ENCODE measurements around the gene PKD2L1. TPM values are rescaled to one million over a fixed set of nuclear protein-coding genes. Genes with fewer than 3 reads are reported as not detected.
A peak's percentile ranks its signal among the peaks of the same experiment; 100 is the strongest.

PKD2L1 gene
- total and polyA plus RNA-seq, 9 of the 15 experiments (the other 6 are each of a cell fraction or from before 2014, with no cell fraction given) = not detected

DNA sequence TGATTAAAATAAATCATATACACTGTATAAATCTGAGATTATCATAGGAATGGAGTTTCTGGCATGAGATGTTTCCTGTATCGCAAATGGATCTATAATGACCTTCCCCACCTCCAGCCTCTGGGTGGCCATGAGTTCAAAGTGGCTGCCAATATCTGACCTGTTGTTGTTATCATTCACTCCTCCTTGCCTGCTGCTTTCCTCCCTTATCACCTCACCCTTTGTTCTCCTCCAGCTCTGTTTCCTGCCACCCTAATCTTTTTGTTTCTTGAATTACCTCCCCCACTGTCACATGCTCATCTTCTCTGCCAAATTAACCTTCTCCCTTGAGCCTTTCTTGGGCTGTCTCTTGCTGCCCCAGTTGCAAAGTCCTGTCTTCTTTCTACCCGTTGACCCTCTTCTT, 29.0 kb upstream of the PKD2L1 start (continued):
- TF ChIP-seq, protein P1, sequence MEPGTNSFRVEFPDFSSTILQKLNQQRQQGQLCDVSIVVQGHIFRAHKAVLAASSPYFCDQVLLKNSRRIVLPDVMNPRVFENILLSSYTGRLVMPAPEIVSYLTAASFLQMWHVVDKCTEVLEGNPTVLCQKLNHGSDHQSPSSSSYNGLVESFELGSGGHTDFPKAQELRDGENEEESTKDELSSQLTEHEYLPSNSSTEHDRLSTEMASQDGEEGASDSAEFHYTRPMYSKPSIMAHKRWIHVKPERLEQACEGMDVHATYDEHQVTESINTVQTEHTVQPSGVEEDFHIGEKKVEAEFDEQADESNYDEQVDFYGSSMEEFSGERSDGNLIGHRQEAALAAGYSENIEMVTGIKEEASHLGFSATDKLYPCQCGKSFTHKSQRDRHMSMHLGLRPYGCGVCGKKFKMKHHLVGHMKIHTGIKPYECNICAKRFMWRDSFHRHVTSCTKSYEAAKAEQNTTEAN (CRISPR knock-in tag; IDR thresholded peaks at IDR 0.05) = no peak
- TF ChIP-seq, protein P2, sequence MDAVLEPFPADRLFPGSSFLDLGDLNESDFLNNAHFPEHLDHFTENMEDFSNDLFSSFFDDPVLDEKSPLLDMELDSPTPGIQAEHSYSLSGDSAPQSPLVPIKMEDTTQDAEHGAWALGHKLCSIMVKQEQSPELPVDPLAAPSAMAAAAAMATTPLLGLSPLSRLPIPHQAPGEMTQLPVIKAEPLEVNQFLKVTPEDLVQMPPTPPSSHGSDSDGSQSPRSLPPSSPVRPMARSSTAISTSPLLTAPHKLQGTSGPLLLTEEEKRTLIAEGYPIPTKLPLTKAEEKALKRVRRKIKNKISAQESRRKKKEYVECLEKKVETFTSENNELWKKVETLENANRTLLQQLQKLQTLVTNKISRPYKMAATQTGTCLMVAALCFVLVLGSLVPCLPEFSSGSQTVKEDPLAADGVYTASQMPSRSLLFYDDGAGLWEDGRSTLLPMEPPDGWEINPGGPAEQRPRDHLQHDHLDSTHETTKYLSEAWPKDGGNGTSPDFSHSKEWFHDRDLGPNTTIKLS (IDR thresholded peaks at IDR 0.05; ENCODE audit: borderline replicate concordance, low read depth) = no peak
- TF ChIP-seq TOE1 (IDR thresholded peaks at IDR 0.05; ENCODE audit: borderline replicate concordance) = peak; percentile 83
- no peak for TF ChIP-seq TOE1 (CRISPR knock-in tag; IDR thresholded peaks at IDR 0.05; ENCODE audit: borderline replicate concordance, low read depth)
- TF ChIP-seq ZNF668 (CRISPR knock-in tag; IDR thresholded peaks at IDR 0.05) = no peak
- TF ChIP-seq POLR2AphosphoS5 (IDR thresholded peaks at IDR 0.05; ENCODE audit: control insufficient read depth, insufficient read depth, low read depth, low read length) = peak; percentile 54; the same call in 1 of the 2 replicates
- TF ChIP-seq SIN3B (IDR thresholded peaks at IDR 0.05; ENCODE audit: low read depth) = no peak
- TF ChIP-seq ZNF778 (CRISPR knock-in tag; IDR thresholded peaks at IDR 0.05) = no peak
- TF ChIP-seq, protein P3, sequence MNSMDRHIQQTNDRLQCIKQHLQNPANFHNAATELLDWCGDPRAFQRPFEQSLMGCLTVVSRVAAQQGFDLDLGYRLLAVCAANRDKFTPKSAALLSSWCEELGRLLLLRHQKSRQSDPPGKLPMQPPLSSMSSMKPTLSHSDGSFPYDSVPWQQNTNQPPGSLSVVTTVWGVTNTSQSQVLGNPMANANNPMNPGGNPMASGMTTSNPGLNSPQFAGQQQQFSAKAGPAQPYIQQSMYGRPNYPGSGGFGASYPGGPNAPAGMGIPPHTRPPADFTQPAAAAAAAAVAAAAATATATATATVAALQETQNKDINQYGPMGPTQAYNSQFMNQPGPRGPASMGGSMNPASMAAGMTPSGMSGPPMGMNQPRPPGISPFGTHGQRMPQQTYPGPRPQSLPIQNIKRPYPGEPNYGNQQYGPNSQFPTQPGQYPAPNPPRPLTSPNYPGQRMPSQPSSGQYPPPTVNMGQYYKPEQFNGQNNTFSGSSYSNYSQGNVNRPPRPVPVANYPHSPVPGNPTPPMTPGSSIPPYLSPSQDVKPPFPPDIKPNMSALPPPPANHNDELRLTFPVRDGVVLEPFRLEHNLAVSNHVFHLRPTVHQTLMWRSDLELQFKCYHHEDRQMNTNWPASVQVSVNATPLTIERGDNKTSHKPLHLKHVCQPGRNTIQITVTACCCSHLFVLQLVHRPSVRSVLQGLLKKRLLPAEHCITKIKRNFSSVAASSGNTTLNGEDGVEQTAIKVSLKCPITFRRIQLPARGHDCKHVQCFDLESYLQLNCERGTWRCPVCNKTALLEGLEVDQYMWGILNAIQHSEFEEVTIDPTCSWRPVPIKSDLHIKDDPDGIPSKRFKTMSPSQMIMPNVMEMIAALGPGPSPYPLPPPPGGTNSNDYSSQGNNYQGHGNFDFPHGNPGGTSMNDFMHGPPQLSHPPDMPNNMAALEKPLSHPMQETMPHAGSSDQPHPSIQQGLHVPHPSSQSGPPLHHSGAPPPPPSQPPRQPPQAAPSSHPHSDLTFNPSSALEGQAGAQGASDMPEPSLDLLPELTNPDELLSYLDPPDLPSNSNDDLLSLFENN (IDR thresholded peaks at IDR 0.05; ENCODE audit: low read depth in 2 of 2, low read length in 2 of 2) = 0 out of 4 replicates have a peak, but pooled peaks of 1 of the 2 experiments have one; percentile 44
- no peak for TF ChIP-seq BCL6 (CRISPR knock-in tag; IDR thresholded peaks at IDR 0.05)
- TF ChIP-seq RB1 (IDR thresholded peaks at IDR 0.05; ENCODE audit: low read depth) = no peak
- peak; percentile 69; the same call in 1 of the 2 replicates for TF ChIP-seq BCOR (IDR thresholded peaks at IDR 0.05)
- 0 out of 2 replicates have a peak, but pooled peaks have one; percentile 16 for TF ChIP-seq SNIP1 (IDR thresholded peaks at IDR 0.05; ENCODE audit: low read depth)
- TF ChIP-seq POLR2A (conservative IDR thresholded peaks at IDR 0.05) = peak; percentile 48; the same call in 1 of the 2 replicates
- TF ChIP-seq ZNF586 (CRISPR knock-in tag; conservative IDR thresholded peaks at IDR 0.05) = no peak
- peak; percentile 89 for TF ChIP-seq KLF16 (IDR thresholded peaks at IDR 0.05)
- no peak for TF ChIP-seq ZNF263 (CRISPR knock-in tag; IDR thresholded peaks at IDR 0.05; ENCODE audit: borderline replicate concordance)
- peak; percentile 93 for TF ChIP-seq CBFA2T2 (conservative IDR thresholded peaks at IDR 0.05)
- peak; percentile 55; the same call in 1 of the 2 replicates for TF ChIP-seq ESRRA (IDR thresholded peaks at IDR 0.05; ENCODE audit: borderline replicate concordance, low read depth)
- peak; percentile 87 for TF ChIP-seq EP300 (IDR thresholded peaks at IDR 0.05; ENCODE audit: low read length)
- TF ChIP-seq, protein P4, sequence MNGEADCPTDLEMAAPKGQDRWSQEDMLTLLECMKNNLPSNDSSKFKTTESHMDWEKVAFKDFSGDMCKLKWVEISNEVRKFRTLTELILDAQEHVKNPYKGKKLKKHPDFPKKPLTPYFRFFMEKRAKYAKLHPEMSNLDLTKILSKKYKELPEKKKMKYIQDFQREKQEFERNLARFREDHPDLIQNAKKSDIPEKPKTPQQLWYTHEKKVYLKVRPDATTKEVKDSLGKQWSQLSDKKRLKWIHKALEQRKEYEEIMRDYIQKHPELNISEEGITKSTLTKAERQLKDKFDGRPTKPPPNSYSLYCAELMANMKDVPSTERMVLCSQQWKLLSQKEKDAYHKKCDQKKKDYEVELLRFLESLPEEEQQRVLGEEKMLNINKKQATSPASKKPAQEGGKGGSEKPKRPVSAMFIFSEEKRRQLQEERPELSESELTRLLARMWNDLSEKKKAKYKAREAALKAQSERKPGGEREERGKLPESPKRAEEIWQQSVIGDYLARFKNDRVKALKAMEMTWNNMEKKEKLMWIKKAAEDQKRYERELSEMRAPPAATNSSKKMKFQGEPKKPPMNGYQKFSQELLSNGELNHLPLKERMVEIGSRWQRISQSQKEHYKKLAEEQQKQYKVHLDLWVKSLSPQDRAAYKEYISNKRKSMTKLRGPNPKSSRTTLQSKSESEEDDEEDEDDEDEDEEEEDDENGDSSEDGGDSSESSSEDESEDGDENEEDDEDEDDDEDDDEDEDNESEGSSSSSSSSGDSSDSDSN (IDR thresholded peaks at IDR 0.05; ENCODE audit: borderline replicate concordance in 1 of 2, low read depth in 2 of 2, low read length in 2 of 2) = no peak
- no peak for TF ChIP-seq GTF2A2 (tag; IDR thresholded peaks at IDR 0.05)
- TF ChIP-seq ARNT (IDR thresholded peaks at IDR 0.05) = peak; percentile 45 to 53; a peak in 1 of 4 replicates
